ENCODE measurements around the gene SLAMF8. TPM values are rescaled to one million over a fixed set of nuclear protein-coding genes. Genes with fewer than 3 reads are reported as not detected.

SLAMF8 gene
- 0.05 and 0.25 TPM in 2 replicates for total RNA-seq (2014; rRNA removed; shearing (Covaris generic))

- no peak for DNase-seq (ENCODE audit: low read depth)
Observed at GRCh38 chr1:159826441-159827101, at the start of gene SLAMF8. Gene SLAMF8, plus strand, starts transcription at chr1:159826873. Its CDS starts 26 bp downstream, at chr1:159826899.

- no peak for DNase-seq (ENCODE audit: low read depth)
Observed at GRCh38 chr1:159778266-159778665, 48.4 kb upstream of the SLAMF8 start.

- peak; percentile 67 for DNase-seq (ENCODE audit: low read depth)
Observed at GRCh38 chr1:159779403-159779851, 47.2 kb upstream of the SLAMF8 start.

- DNase-seq (ENCODE audit: low read depth): peak; percentile 97
Observed at GRCh38 chr1:159780583-159781582, 45.8 kb upstream of the SLAMF8 start, which contains the start of gene DUSP23. Gene DUSP23, plus strand, starts transcription at chr1:159780962. Its CDS starts 139 bp downstream, at chr1:159781101.

- DNase-seq (ENCODE audit: low read depth): no peak
Observed at GRCh38 chr1:159781992-159782391, 44.7 kb upstream of the SLAMF8 start.

GRCh38 chr1:159783724-159784123 lies 42.9 kb upstream of the SLAMF8 start:
- DNase-seq (ENCODE audit: low read depth): no peak

- no peak for DNase-seq (ENCODE audit: low read depth)
Observed at GRCh38 chr1:159786465-159786864, 40.2 kb upstream of the SLAMF8 start.

- DNase-seq (ENCODE audit: low read depth): no peak
Observed at GRCh38 chr1:159786966-159787365, 39.7 kb upstream of the SLAMF8 start.

GRCh38 chr1:159790237-159790917 lies 36.3 kb upstream of the SLAMF8 start:
- peak; percentile 9 for DNase-seq (ENCODE audit: low read depth)

- DNase-seq (ENCODE audit: low read depth): no peak
Observed at GRCh38 chr1:159791031-159791430, 35.6 kb upstream of the SLAMF8 start.

GRCh38 chr1:159791461-159791860 lies 35.2 kb upstream of the SLAMF8 start:
- no peak for DNase-seq (ENCODE audit: low read depth)

- no peak for DNase-seq (ENCODE audit: low read depth)
Observed at GRCh38 chr1:159795534-159795933, 31.1 kb upstream of the SLAMF8 start.

GRCh38 chr1:159798893-159799292 lies 27.8 kb upstream of the SLAMF8 start:
- peak; percentile 81 for DNase-seq (ENCODE audit: low read depth)

GRCh38 chr1:159799446-159799985 lies 27.2 kb upstream of the SLAMF8 start:
- no peak for DNase-seq (ENCODE audit: low read depth)

GRCh38 chr1:159800177-159800930 lies 26.3 kb upstream of the SLAMF8 start:
- DNase-seq (ENCODE audit: low read depth): peak; percentile 25

GRCh38 chr1:159802111-159802510 lies 24.6 kb upstream of the SLAMF8 start, which contains the start of gene FCRL6:
Gene FCRL6, plus strand, starts transcription at chr1:159802360. Its CDS starts 65 bp downstream, at chr1:159802425.
- no peak for DNase-seq (ENCODE audit: low read depth)

GRCh38 chr1:159803956-159804689 lies 22.6 kb upstream of the SLAMF8 start:
- no peak for DNase-seq (ENCODE audit: low read depth)

- DNase-seq (ENCODE audit: low read depth): peak; percentile 40
Observed at GRCh38 chr1:159804924-159805323, 21.7 kb upstream of the SLAMF8 start.

- no peak for DNase-seq (ENCODE audit: low read depth)
Observed at GRCh38 chr1:159815926-159816325, 10.7 kb upstream of the SLAMF8 start.

Data from M059J (cell line).